Myocyte (in vitro differentiated cells): ENCODE results near the gene RPL27. TPM values are rescaled to one million over a fixed set of nuclear protein-coding genes. Genes with fewer than 3 reads are reported as not detected.
"Not testable (repeated sequence)": the region's sequence is repeated elsewhere in the genome, so short reads cannot be mapped to it uniquely, and the experiment has no call there.

Source experiments
- DNase-seq: peaks from one replicate; pipeline ENCODE4 v3.0.0-alpha.2; 2012; ENCODE audit warnings: low read depth
- total RNA-seq: library from RNA; depleted of rRNA; stranded (reverse); fragments of >200 nt; gene quantifications from 2 replicates; pipeline ENCODE4 v1.2.3, GENCODE V29; 2014

RPL27 gene
- total RNA-seq, 1 donor from 2014 or later = 1,025 TPM

DNA sequence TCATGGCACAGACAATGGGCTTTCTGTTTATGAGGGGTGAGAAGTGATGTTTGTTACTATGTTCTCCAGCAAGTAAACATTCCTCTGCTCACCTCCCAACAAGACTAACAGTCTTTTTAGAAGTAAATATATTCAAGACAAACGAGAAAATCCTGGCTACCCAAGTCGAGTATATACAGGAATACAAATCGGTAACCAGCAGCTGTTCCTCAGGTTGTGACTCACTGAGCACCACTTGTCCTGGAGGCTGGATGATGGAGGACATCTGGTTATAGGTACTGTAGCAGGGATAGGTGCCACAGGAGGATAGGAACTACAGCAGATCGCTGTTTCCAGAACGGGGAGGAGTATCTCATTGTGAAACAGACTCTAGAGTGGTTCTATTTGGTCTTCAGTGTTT, 5.3 kb upstream of the RPL27 start:
- no peak for DNase-seq

DNA sequence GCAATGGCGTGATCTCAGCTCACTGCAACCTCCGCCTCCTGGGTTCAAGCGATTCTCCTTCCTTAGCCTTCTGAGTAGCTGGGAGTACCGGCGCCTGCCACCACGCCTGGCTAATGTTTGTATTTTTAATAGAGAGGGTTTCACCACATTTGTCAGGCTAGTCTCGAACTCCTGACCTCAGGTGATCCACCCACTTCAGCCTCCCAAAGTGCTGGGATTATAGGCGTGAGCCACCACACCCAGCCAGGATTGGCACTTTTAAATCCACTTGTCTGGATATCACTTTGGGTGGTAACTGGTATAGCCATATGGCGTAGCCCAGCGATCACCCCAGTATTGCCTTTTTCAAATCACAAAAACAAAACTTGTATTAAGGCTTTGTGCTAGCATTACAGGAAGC, 4.3 kb upstream of the RPL27 start:
- DNase-seq = not testable (repeated sequence)

DNA sequence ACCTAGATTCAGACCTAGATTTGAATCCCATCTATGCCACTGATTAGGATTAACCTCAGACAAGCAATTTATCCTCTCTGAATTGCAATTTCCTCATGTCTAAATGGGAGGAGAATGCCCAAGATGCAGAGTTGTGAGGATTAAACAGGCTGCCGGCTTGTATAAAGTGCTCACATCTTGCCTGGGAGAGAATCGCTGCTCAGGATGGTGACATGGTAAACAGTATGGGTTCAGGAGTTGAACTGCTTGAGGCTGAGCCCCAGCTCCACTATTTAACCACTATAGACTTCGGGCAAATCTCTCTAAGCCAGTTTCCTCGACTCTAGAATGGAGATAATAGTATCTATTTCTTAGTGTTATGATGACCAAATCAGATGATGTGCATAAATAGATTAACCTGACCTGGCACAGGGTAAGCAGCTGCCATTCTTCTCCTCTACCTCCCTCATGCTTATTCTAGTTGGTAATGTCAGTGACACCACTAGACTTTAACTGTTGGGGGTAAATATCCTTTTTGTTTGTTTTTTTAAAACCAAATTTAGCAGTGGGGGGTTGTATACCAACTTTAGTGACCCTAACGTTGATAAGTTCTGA, 732 bp upstream of the RPL27 start:
- DNase-seq = no peak

DNA sequence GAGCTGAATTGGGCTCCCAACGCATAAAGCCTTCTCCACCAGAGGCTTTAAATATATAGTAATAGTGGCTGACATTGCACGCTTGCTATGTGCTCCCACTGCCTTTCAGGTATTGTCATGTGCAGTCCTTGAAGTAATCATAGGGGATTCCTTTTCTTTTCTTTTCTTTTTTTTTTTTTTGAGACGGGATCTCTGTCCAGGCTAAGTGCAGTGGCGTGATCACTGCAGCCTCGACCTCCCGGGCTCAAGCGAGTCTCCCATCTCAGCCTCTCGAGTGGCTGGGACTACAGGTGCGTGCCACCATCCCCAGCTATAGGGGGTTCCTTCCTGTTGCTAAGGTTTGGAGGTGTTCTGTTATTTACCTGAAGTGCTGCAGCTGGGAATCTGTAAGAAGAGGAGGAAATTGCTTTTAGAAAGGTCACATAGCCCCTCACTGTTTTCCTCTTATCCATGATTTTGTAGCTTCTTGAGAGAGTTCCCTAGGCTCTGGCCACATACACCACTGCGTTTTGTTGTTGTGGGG, 845 bp downstream of the RPL27 start:
- DNase-seq = no peak

DNA sequence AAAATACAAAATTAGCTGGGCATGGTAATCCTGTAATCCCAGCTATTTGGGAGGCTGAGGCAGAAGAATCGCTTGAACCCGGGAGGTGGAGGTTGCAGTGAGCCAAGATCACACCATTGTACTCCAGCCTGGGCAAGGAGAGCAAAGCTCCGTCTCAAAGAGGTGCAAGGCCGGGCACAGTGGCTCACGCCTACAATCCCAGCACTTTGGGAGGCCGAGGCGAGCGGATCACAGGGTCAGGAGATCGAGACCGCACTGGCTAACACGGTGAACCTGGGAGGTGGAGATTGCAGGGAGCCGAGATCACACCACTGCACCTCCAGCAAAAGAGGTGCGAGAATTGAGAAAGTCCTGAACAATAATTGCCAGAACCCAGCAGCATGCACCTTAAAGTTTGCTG, 2.7 kb downstream of the RPL27 start:
- DNase-seq = not testable (repeated sequence)

DNA sequence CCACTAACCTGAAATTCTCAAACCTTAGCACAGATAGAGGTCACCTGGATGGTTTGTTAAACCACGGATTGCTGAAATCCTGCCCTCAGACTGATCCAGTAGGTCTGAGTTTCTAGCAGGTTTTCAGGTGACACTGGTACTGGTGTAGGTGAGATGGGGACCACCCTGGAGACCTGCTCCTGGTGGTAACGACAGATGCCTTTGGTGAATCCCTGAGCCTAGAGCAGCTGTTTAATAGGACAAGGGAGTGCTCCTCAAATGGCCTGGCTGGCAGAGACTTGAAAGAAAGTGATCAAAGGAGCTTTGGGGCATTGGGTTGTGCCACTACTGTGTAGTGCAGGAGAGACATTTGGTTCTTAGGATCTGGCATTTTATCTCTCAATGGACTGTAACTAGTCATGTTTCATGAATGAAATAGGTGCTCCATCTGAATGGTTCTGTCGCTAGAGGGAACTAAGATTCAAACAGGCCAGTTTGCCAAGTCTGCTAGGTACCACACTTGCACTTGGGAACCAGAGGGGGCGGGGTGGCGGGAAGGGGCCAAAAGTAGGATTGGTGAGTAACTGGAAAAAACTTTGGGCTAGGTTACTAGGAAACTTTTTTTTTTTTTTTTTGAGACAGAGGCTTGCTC, 5.4 kb downstream of the RPL27 start:
- peak; percentile 72 for DNase-seq

DNA sequence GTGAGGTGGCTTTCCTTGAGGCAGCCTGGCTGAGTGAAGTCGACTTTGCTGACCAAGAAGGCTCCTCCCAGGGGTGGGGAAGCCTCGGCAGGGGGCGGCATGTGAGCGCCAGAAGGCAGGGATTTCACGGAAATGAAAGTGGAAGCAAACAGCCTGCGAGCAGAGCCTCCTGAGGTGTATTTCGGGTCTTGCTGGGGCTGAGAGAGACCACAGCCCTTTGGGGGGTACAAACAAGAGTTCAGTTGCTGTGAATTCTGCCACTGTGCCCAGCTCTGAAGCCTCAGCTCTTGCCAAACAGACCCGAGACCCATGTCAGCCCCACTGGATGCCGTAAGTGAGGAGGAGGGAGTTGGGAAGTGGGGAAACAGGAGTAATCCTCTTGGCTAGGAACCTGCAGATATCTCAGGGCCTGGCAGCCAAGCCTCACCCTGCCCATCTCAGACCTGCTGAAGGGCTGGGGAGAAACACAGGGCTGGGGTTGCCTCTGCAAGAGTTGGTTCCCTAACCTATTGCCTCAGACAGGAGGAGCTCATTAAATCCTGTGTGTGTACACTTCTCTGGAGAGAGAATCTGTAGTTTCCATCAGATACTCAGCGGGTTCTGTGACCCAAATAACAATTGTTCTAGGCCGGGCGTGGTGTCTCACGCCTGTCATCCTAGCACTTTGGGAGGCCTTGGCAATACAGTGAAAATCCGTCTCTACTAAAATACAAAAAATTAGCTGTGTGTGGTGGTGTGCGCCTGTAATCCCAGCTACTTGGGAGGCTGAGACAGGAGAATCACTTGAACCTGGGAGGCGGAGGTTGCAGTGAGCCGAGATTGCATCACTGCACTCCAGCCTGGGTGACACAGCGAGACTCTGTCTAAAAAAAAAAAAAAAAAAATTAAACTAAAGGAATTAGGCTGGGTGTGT, 8.7 kb downstream of the RPL27 start, which contains the start of gene IFI35:
Gene IFI35, plus strand, starts transcription at position 146 of the 913 bp plus-strand sequence. Its CDS starts 164 bp downstream, at position 310.
- DNase-seq = peak; percentile 78

DNA sequence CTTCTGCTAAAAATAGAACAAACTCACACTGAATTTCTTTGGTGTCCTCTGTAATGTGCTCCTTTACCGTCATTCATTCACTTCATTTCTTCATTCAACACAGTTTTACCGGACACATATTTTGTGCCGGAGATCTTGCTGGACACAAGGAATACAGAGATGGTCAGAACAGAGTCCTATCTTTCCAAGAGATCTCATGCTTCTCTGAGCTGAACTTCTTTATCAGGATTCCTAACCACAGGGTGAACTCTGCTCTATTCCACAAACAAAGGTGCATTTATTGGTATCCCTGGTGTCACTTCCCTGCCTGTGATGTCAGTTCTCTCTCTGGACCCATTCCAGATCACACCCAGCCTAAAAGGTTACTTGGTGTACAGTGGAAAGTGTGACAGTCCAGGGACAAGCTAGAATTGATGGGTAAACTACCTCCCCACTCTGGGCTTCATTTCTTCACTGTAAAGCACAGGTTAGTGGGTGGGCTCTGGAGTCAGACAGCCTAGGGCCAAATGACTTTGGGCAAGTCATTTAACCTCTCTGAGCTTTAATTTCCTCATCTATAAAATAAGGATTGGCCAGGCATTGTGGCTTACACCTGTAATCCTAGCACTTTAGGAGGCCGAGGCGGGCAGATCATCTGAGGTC, 12.6 kb downstream of the RPL27 start:
- DNase-seq = no peak

DNA sequence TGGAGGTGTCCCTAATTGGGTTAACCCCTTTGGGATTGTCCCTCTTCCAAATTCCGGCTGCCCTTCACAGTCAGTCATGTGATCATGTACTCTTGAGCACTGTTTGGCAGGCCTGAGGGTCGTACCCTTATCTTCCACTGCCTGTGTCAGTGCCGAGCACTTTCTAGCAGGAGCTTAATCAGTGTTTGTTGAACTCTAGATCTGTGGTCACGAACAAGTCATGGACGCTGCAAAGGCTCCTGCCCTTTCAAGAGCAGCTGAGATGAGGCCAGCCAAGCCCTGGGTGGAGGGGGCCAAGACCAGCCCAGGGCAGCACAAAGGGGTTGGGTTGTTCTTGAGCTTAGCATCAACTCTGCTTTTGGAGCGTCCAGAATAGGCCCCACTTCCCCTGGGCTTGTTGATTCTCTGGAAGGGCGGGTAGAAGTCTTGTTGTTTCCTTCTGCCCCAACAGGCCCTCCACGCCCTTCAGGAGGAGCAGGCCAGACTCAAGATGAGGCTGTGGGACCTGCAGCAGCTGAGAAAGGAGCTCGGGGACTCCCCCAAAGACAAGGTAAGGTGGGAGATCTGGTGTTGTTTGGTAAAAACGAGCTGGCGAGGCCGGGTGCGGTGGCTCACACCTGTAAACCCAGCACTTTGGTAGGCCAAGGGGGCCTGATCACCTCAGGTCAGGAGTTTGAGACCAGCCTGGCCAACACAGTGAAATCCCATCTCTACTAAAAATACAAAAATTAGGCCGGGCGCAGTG, 13.7 kb downstream of the RPL27 start:
- peak; percentile 54 for DNase-seq

DNA sequence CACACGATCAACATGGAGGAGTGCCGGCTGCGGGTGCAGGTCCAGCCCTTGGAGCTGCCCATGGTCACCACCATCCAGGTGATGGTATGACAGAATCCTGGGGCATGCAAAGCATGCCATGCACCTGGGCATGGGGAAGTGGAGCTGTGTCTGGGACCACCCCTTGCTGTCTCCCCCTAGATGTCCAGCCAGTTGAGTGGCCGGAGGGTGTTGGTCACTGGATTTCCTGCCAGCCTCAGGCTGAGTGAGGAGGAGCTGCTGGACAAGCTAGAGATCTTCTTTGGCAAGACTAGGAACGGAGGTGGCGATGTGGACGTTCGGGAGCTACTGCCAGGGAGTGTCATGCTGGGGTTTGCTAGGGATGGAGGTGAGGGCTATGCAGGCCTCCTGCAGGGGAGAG, 15.1 kb downstream of the RPL27 start:
- DNase-seq = no peak

DNA sequence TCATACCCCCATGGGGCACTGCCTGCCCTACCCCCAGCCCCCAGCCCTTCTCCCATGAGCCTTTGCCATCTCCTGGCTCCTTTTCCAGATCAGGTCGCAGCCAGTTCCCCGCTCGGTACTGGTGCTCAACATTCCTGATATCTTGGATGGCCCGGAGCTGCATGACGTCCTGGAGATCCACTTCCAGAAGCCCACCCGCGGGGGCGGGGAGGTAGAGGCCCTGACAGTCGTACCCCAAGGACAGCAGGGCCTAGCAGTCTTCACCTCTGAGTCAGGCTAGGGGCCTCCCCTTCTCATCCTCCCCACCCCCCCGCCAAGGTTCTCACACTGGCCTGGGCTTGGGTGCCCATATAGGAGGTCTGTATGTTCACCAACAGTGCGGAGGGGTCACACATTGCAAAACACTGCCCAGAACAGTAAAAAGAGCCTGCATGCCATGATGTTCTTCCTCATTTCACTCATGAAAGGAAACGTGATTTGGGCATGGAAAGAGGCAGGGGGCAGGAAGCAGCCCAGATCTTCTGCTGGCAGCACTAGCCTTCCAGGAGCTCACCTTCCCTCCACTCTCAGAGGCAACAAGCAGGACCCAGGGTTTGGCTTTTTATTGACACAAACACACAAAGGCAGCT, 15.9 kb downstream of the RPL27 start:
- DNase-seq = no peak

DNA sequence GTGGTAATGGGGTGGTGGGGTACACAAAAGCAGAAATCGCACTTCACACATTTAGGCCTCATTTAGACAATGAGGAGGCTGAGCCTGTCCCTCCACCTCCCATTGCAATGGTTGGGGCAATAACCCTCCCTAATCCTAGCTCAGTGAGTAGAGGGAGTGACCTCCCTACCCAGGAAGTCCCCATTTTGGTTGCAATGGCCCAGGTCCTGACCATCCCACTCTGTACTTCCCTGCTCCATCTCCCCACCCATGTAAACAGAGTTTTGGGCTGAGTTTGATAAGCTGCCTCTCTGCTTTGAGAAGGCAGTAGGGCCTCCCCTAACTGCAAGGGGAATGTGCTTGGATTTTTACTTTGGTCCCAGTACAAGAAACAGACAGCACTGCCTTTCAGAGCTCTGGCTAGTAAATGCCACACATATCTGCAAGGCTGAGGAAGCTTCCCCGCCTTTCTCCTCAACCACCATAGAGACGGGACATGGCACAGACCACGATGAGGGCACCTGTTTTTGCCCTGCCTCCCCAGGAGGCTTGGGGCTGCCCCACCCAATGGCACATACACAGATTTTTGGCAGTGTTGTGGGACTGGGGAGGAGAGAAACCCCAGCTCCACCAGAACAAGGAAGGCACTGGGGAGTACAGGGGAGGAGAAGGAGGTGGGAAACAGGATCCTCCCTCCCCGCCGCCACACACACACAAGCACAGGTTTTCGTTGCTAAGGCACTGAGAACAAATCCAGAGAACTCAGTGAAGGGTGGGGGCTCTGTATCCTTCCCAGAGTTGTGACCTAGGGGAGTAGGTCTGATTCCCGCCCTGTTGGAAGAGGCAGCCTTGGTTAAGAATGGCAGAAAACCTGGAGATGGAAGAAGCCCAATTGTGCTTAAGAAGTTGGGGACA, 16.7 kb downstream of the RPL27 start:
- DNase-seq = peak; percentile 95

DNA sequence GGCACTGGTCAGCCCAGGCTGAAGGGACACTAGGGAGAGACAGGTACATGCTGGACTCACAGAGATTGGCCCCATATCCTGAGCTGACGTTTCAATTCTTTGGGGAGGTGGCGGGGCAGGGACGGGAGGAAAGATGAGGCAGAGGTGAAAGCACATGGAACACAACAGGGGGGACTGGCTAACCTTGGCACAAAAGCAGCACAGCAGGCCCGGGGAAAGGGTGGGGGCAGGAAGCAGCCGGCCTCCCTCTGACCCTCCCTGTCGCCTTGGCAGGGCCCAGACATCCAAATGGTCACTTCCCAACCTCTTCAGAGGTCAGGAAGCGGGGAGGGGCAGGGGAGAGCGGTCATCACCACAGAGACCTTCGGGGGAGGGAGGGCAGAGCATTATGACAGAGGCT, 17.4 kb downstream of the RPL27 start:
- DNase-seq = peak; percentile 73

DNA sequence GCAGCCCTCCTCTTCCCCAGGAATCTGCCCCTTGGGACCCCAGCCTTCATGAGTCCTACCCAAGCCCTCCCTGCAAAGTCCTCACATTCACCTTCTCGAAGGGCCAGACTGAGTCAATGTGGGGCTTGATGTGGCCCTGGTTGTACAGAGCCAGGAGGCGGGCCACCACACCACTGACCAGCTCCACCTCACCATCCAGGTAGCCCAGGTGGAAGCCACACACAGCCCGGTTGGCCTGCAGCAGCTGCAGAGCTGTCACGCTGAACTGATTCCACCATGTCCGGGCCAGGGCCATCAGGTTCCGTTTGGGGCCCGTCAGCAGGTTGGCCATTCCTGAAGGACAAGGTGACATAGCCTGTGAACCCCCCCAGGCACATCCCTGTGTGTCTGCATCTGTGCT, 18.0 kb downstream of the RPL27 start:
- no peak for DNase-seq

DNA sequence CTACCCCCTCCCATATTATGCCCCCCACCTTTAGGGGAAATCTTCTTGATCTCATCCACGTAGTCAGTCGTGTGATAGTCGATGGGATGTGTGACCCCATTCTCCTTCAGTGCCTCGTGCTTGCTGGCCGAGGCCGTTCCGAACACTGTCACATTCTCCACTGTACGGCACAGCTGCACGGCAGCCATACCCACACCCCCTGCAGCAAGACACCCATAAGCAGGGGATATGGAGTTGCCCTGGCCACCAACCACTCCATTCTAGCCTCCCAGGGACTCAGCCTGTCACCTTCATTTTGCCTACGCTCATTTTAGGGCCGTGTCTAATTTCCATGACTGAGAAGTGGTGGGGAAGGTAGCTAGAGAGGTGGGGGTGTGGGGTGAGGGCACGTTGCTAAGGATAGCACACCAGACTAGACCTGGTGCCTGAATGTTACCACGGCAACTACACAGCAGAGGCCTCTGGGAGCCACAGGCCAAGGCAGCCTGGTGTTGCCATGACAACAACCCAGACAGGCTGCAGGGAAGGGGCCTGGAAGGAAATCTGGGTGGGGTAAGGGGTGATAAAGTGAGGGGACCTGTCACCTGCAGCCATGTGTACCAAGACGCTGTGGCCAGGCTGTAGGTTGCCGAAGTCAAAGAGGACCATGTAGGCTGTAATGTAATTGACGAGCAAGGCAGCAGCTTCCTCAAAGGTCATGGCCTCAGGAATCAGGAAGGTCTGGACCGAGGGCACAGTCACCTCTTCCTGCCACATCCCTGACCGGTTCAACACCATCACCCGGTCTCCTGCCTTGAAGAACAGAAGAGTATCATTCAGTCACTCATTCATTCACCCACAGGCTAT, 20.0 kb downstream of the RPL27 start:
- no peak for DNase-seq

DNA sequence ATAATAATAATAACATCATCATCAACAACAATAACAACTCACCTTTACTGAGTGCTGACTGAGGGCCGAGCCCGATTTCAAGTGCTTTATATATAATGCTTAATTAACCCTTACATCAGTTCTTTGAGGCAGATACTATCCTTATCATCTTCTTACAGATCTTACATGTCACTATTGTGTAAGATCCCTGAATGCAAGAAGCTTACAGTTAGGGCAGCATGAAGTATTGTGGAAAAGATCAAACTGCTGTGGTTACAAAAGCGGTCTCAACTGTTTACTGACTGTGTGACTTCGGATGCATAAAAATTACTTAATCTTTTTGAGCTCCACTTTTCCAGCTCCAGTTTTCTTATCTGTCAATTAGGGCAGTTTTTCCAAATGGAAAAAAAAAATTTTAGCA, 20.7 kb downstream of the RPL27 start:
- DNase-seq = no peak

DNA sequence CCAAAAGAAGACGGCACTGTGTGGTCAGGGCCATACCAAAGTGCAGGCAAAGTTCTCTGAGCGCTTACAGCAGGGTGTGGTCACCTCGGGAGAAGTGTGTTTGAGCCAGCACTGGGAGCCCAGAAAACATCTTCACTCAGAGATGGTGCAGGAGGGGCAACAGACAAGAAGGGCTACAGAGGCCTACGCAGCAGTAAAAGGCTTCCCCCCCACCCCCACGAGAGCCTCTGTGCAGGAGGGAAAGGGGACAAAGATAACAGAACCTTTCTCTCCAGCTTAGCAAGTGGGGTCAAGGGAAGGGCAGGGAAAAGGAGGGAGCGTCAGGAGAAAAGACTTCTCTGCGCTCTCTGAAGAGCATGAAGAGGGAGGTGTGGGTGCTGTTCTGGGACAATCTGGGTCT, 21.2 kb downstream of the RPL27 start:
- no peak for DNase-seq

DNA sequence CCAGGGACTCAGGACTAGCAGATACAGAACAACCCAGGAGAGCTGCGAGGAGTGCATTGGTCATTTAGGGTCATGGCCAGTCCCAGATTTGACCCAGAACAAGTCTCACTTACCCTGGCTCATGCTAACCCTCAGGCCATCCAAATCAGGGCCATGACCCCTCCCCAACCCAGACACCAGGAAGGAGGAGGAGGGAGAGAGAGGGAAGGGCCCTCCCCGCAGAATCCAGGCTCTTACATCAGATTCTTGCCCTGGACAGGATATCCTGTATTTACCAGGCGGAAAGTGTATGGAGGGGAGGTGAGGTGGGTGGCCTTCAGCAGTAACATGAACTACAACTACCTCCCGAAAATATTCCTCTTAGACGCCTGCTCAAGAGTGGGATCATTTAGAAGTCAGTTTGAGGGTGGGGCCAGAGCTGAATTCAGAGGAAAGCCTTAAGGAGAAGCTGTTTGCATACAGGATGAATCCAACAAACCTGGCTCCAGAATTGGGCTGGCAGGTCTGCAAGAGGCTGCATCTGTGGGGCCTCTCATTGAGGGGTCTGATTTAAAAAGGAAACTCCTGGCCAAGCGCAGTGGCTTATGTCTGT, 21.9 kb downstream of the RPL27 start:
- DNase-seq = no peak
